Gastrocnemius medialis (tissue), 4 donors: Measurements from ENCODE around the gene C20orf202.
"Not testable (repeated sequence)": the region's sequence is repeated elsewhere in the genome, so short reads cannot be mapped to it uniquely, and the experiment has no call there.

Source experiments
- CTCF ChIP-seq, 5 experiments: fragments of 450-650 bp in 3 of 5; fragments of 200-600 bp in 2 of 5; sonication (generic) in 2 of 5; IDR thresholded peaks in 4 of 5; conservative IDR thresholded peaks in 1 of 5; 1 replicate in 4 of 5; 2 replicates in 1 of 5; pipeline ENCODE4 v1.5.1; 2016 to 2019; ENCODE audit warnings: antibody characterized with exemption in 5 of 5, mild to moderate bottlenecking in 3 of 5, moderate library complexity in 3 of 5
- POLR2A ChIP-seq, 2 donors: fragments of 450-650 bp; IDR thresholded peaks; one replicate each; pipeline ENCODE4 v1.6.1; 2017; ENCODE audit warnings: antibody characterized with exemption in 2 of 2, mild to moderate bottlenecking in 2 of 2, moderate library complexity in 2 of 2

- not testable (repeated sequence) for TF ChIP-seq POLR2A (IDR thresholded peaks at IDR 0.05); CTCF (IDR thresholded peaks at IDR 0.05 in 4 of 5, conservative IDR thresholded peaks at IDR 0.05 in 1 of 5)
Observed at GRCh38 chr20:1222750-1223149, 19.5 kb downstream of the C20orf202 start.
